ENCODE results near the gene ZNF830. TPM values are rescaled to one million over a fixed set of nuclear protein-coding genes. Genes with fewer than 3 reads are reported as not detected.

The ZNF830 gene
- total and polyA plus RNA-seq, 2 of the 13 experiments (the other 11 are each of a cell fraction or from before 2014, with no cell fraction given): 6.1 to 19.0 TPM

GRCh38 chr17:34916120-34916519 is 45.2 kb upstream of the ZNF830 start:
- intact Hi-C loops (cut with micrococcal nuclease; ENCODE audit: unreplicated experiment): no loop called here
- 0% methylated on average over 1 of the region's 2 CpGs for WGBS (ENCODE audit: low lambda C conversion rate)
- BruUV-seq (replicated peaks): no TSS peak

More at GRCh38 chr17:34916120-34916519, 45.2 kb upstream of the ZNF830 start:
- H3K4me1 ChIP-seq (ENCODE audit: insufficient read depth, low read length): 0 out of 2 replicates have a peak, but pooled peaks cover 3% of the 10 kb centered on the region
- H3K36me3 ChIP-seq (replicated peaks in 1 of 2; ENCODE audit: control insufficient read depth in 1 of 2, insufficient read depth in 2 of 2, low read length in 2 of 2): no peaks in the 10 kb centered on the region
- no peak overlapping the region for H3K4me3 ChIP-seq (replicated peaks in 1 of 3; ENCODE audit: insufficient read depth in 1 of 3, low read depth in 2 of 3, low read length in 3 of 3)
- no peak overlapping the region for H3K4me2 ChIP-seq (ENCODE audit: low read depth, low read length)
- H2AFZ ChIP-seq (ENCODE audit: low read length): no peak overlapping the region
- H3K79me2 ChIP-seq (ENCODE audit: insufficient read depth, low read length): no peaks in the 10 kb centered on the region
- H3K27ac ChIP-seq (ENCODE audit: extremely low read length, insufficient read depth, low read length): no peak overlapping the region
- H3K9ac ChIP-seq (ENCODE audit: insufficient read depth, low read depth, low read length): no peak overlapping the region
- in situ Hi-C loops (cut with HindIII; ENCODE audit: extremely low pct_ligation_motif_present, low pct_unique_long_range_greater_than_20kb): no loop called here
- POLR2A ChIA-PET: no interaction called here
- no peaks in the 10 kb centered on the region for H3K9me3 ChIP-seq (ENCODE audit: low read length)
- no peaks in the 10 kb centered on the region for H4K20me1 ChIP-seq (ENCODE audit: insufficient read depth, low read length)
- CTCF ChIA-PET (ENCODE audit: low intra/inter-chr PET ratio, low total read pairs): no interaction called here
- FAIRE-seq: no peak
- TF ChIP-seq SIX1 (CRISPR knock-in tag; IDR thresholded peaks at IDR 0.05; ENCODE audit: borderline replicate concordance): no peak
- no peak for TF ChIP-seq ZNF75D (CRISPR knock-in tag; IDR thresholded peaks at IDR 0.05; ENCODE audit: borderline replicate concordance)
- TF ChIP-seq ZNF883 (CRISPR knock-in tag; IDR thresholded peaks at IDR 0.05; ENCODE audit: not compliant biosample characterization): no peak
- no peak for TF ChIP-seq ZNF614 (CRISPR knock-in tag; IDR thresholded peaks at IDR 0.05; ENCODE audit: borderline replicate concordance)
- TF ChIP-seq ATF1 (CRISPR knock-in tag; IDR thresholded peaks at IDR 0.05): no peak
- no peak for TF ChIP-seq YY1 (IDR thresholded peaks at IDR 0.05; ENCODE audit: insufficient read depth, insufficient replicate concordance, low read depth, low read length)
- TF ChIP-seq ZNF510 (CRISPR knock-in tag; IDR thresholded peaks at IDR 0.05; ENCODE audit: low read depth): no peak
- no peak for TF ChIP-seq ARID3A (IDR thresholded peaks at IDR 0.05; ENCODE audit: low read depth, low read length)
- no peak for TF ChIP-seq CSRNP2 (CRISPR knock-in tag; conservative IDR thresholded peaks at IDR 0.05; ENCODE audit: low read depth)
- no peak for TF ChIP-seq ZNF816 (CRISPR knock-in tag; IDR thresholded peaks at IDR 0.05; ENCODE audit: borderline replicate concordance)
- TF ChIP-seq ZMYM3 (CRISPR knock-in tag; IDR thresholded peaks at IDR 0.05): no peak
- TF ChIP-seq PHF8 (CRISPR knock-in tag; IDR thresholded peaks at IDR 0.05): no peak
- TF ChIP-seq U2AF1 (optimal IDR thresholded peaks at IDR 0.05; ENCODE audit: low read depth, low read length): no peak
- TF ChIP-seq, protein P1, sequence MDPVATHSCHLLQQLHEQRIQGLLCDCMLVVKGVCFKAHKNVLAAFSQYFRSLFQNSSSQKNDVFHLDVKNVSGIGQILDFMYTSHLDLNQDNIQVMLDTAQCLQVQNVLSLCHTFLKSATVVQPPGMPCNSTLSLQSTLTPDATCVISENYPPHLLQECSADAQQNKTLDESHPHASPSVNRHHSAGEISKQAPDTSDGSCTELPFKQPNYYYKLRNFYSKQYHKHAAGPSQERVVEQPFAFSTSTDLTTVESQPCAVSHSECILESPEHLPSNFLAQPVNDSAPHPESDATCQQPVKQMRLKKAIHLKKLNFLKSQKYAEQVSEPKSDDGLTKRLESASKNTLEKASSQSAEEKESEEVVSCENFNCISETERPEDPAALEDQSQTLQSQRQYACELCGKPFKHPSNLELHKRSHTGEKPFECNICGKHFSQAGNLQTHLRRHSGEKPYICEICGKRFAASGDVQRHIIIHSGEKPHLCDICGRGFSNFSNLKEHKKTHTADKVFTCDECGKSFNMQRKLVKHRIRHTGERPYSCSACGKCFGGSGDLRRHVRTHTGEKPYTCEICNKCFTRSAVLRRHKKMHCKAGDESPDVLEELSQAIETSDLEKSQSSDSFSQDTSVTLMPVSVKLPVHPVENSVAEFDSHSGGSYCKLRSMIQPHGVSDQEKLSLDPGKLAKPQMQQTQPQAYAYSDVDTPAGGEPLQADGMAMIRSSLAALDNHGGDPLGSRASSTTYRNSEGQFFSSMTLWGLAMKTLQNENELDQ (CRISPR knock-in tag; IDR thresholded peaks at IDR 0.05; ENCODE audit: borderline replicate concordance): no peak
- TF ChIP-seq SSRP1 (CRISPR knock-in tag; IDR thresholded peaks at IDR 0.05): no peak
- TF ChIP-seq ZNF709 (CRISPR knock-in tag; IDR thresholded peaks at IDR 0.05): no peak
- no peak for TF ChIP-seq KLF11 (CRISPR knock-in tag; IDR thresholded peaks at IDR 0.05)
- H3K27me3 ChIP-seq (ENCODE audit: control insufficient read depth in 1 of 2, insufficient read depth in 2 of 2, low read length in 2 of 2): no peaks in the 10 kb centered on the region
- no peak for ATAC-seq
- no peak for DNase-seq (ENCODE audit: low spot score)
